ENCODE measurements around the gene FZD1. TPM values are rescaled to one million over a fixed set of nuclear protein-coding genes. Genes with fewer than 3 reads are reported as not detected.

FZD1 gene
- total and polyA plus RNA-seq, 7 experiments from 2014 or later, result 0.24 to 3.4 (median 0.64) TPM

- no peaks in the 10 kb centered on the region for H3K36me3 ChIP-seq (ENCODE audit: control insufficient read depth in 2 of 3, insufficient read depth in 3 of 3, low read length in 3 of 3)
- Mint-ChIP-seq H3K36me3 (no peaks in the 10 kb centered on the region), H3K27me3 (peaks cover 7 to 13% (median 12%) of the 10 kb centered on the region in 5 donors), H3K27ac (peak overlapping the region in 1 of 9 donors; percentile 45), H3K4me1 (no peaks in the 10 kb centered on the region), H3K4me3 (no peak overlapping the region), H3K9me3 (peaks cover 0 to 1% (median 0%) of the 10 kb centered on the region in 11 donors)
- ATAC-seq (no peak), DNase-seq (no peak)
- POLR2A ChIA-PET, result no interaction called here
- no peaks in the 10 kb centered on the region for H3K4me1 ChIP-seq (ENCODE audit: control insufficient read depth in 2 of 2, insufficient read depth in 2 of 2, low read length in 2 of 2)
- H3K27ac ChIP-seq (ENCODE audit: low read depth, low read length), result no peak overlapping the region
- no peak overlapping the region for H3K4me3 ChIP-seq (ENCODE audit: low read length)
- CTCF ChIA-PET, result no interaction called here
- no peaks in the 10 kb centered on the region for H3K9me3 ChIP-seq (ENCODE audit: control insufficient read depth in 2 of 3, low read length in 3 of 3)
- no peaks in the 10 kb centered on the region for H3K27me3 ChIP-seq (ENCODE audit: control insufficient read depth in 2 of 2, insufficient read depth in 2 of 2, low read length in 2 of 2)
- intact Hi-C loops (cut with micrococcal nuclease), result no loop called here
These were observed 28.9 kb downstream of the FZD1 start for GRCh38 chr7:91293136-91293535.

- H3K4me1 Mint-ChIP-seq, result no peaks in the 10 kb centered on the region
- peaks cover 0 to 1% (median 0%) of the 10 kb centered on the region in 11 donors for H3K9me3 Mint-ChIP-seq
- no peak overlapping the region for H3K27ac ChIP-seq (ENCODE audit: low read depth, low read length)
- H3K27ac Mint-ChIP-seq, result no peak overlapping the region
- no peak for ATAC-seq
- no peak for DNase-seq
- no peaks in the 10 kb centered on the region for H3K27me3 ChIP-seq (ENCODE audit: control insufficient read depth in 2 of 2, insufficient read depth in 2 of 2, low read length in 2 of 2)
- intact Hi-C loops (cut with micrococcal nuclease), result no loop called here
- H3K4me3 Mint-ChIP-seq, result no peak overlapping the region
- H3K4me3 ChIP-seq (ENCODE audit: low read length), result no peak overlapping the region
- peaks cover 7 to 13% (median 10%) of the 10 kb centered on the region in 5 donors for H3K27me3 Mint-ChIP-seq
- H3K9me3 ChIP-seq (ENCODE audit: control insufficient read depth in 2 of 3, low read length in 3 of 3), result no peaks in the 10 kb centered on the region
- no peaks in the 10 kb centered on the region for H3K36me3 Mint-ChIP-seq
- H3K4me1 ChIP-seq (ENCODE audit: control insufficient read depth in 2 of 2, insufficient read depth in 2 of 2, low read length in 2 of 2), result no peaks in the 10 kb centered on the region
- CTCF ChIA-PET, result no interaction called here
- no peaks in the 10 kb centered on the region for H3K36me3 ChIP-seq (ENCODE audit: control insufficient read depth in 2 of 3, insufficient read depth in 3 of 3, low read length in 3 of 3)
- POLR2A ChIA-PET, result no interaction called here
These were observed 29.6 kb downstream of the FZD1 start for GRCh38 chr7:91293840-91294239.

- Mint-ChIP-seq H3K36me3 (no peaks in the 10 kb centered on the region), H3K4me3 (no peak overlapping the region), H3K9me3 (peaks cover 0 to 1% (median 0%) of the 10 kb centered on the region in 11 donors), H3K27ac (no peak overlapping the region), H3K27me3 (peaks cover 7 to 13% (median 10%) of the 10 kb centered on the region in 5 donors), H3K4me1 (no peaks in the 10 kb centered on the region)
- Histone ChIP-seq H3K36me3 (ENCODE audit: control insufficient read depth in 2 of 3, insufficient read depth in 3 of 3, low read length in 3 of 3) (no peaks in the 10 kb centered on the region), H3K27me3 (ENCODE audit: control insufficient read depth in 2 of 2, insufficient read depth in 2 of 2, low read length in 2 of 2) (no peaks in the 10 kb centered on the region), H3K27ac (ENCODE audit: low read depth, low read length) (no peak overlapping the region), H3K9me3 (ENCODE audit: control insufficient read depth in 2 of 3, low read length in 3 of 3) (no peaks in the 10 kb centered on the region), H3K4me1 (ENCODE audit: control insufficient read depth in 2 of 2, insufficient read depth in 2 of 2, low read length in 2 of 2) (no peaks in the 10 kb centered on the region), H3K4me3 (ENCODE audit: low read length) (no peak overlapping the region)
- ATAC-seq, result no peak
- ChIA-PET POLR2A (no interaction called here), CTCF (no interaction called here)
- no peak for DNase-seq
- intact Hi-C loops (cut with micrococcal nuclease), result no loop called here
These were observed 30.5 kb downstream of the FZD1 start for GRCh38 chr7:91294639-91295220.

- intact Hi-C loops (cut with micrococcal nuclease), result no loop called here
- Histone ChIP-seq H3K4me1 (ENCODE audit: control insufficient read depth in 2 of 2, insufficient read depth in 2 of 2, low read length in 2 of 2) (no peaks in the 10 kb centered on the region), H3K4me3 (ENCODE audit: low read length) (no peak overlapping the region), H3K27me3 (ENCODE audit: control insufficient read depth in 2 of 2, insufficient read depth in 2 of 2, low read length in 2 of 2) (no peaks in the 10 kb centered on the region), H3K9me3 (ENCODE audit: control insufficient read depth in 2 of 3, low read length in 3 of 3) (no peaks in the 10 kb centered on the region), H3K36me3 (ENCODE audit: control insufficient read depth in 2 of 3, insufficient read depth in 3 of 3, low read length in 3 of 3) (no peaks in the 10 kb centered on the region), H3K27ac (ENCODE audit: low read depth, low read length) (no peak overlapping the region)
- CTCF ChIA-PET, result no interaction called here
- no peaks in the 10 kb centered on the region for H3K36me3 Mint-ChIP-seq
- POLR2A ChIA-PET, result no interaction called here
- peaks cover 0 to 1% (median 0%) of the 10 kb centered on the region in 11 donors for H3K9me3 Mint-ChIP-seq
- no peak for ATAC-seq
- H3K27me3 Mint-ChIP-seq, result peaks cover 7 to 13% (median 10%) of the 10 kb centered on the region in 5 donors
- DNase-seq, result no peak
- no peaks in the 10 kb centered on the region for H3K4me1 Mint-ChIP-seq
- H3K27ac Mint-ChIP-seq, result no peak overlapping the region
- H3K4me3 Mint-ChIP-seq, result no peak overlapping the region
These were observed 31.3 kb downstream of the FZD1 start for GRCh38 chr7:91295576-91295975.

DNA sequence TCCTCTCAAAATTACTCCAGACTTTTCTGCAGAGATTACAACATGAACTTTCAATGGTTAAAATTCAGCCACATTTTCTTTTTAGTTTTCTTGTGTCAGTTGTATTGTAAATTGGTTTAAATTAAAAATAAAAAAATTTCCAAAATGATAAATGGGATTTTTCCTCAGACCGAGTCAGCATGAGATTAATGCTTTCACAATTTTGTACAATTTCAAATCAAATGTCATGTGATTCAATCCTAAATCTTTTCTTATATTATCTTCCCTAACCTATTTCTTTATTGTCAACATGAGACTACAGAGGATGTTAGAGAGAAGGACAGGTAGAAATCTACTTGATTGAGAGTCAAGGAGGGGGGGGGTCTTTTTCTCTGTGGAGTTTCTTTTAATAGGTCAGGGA is 33.7 kb downstream of the FZD1 start:
- ATAC-seq, result no peak
- Mint-ChIP-seq H3K4me3 (no peak overlapping the region), H3K4me1 (no peaks in the 10 kb centered on the region), H3K36me3 (no peaks in the 10 kb centered on the region), H3K27me3 (peaks cover 6 to 10% (median 8%) of the 10 kb centered on the region in 5 donors), H3K27ac (no peak overlapping the region), H3K9me3 (no peaks in the 10 kb centered on the region)
- CTCF ChIA-PET, result no interaction called here
- Histone ChIP-seq H3K27ac (ENCODE audit: low read depth, low read length) (no peak overlapping the region), H3K27me3 (ENCODE audit: control insufficient read depth in 2 of 2, insufficient read depth in 2 of 2, low read length in 2 of 2) (no peaks in the 10 kb centered on the region), H3K4me3 (ENCODE audit: low read length) (no peak overlapping the region), H3K9me3 (ENCODE audit: control insufficient read depth in 2 of 3, low read length in 3 of 3) (no peaks in the 10 kb centered on the region), H3K36me3 (ENCODE audit: control insufficient read depth in 2 of 3, insufficient read depth in 3 of 3, low read length in 3 of 3) (no peaks in the 10 kb centered on the region), H3K4me1 (ENCODE audit: control insufficient read depth in 2 of 2, insufficient read depth in 2 of 2, low read length in 2 of 2) (no peaks in the 10 kb centered on the region)
- POLR2A ChIA-PET, result no interaction called here
- DNase-seq, result no peak
- intact Hi-C loops (cut with micrococcal nuclease), result no loop called here

- no peak overlapping the region for H3K4me3 ChIP-seq (ENCODE audit: low read length)
- CTCF ChIA-PET, result no interaction called here
- H3K9me3 Mint-ChIP-seq, result no peaks in the 10 kb centered on the region
These were observed 35.9 kb downstream of the FZD1 start for GRCh38 chr7:91299952-91300775.

DNA sequence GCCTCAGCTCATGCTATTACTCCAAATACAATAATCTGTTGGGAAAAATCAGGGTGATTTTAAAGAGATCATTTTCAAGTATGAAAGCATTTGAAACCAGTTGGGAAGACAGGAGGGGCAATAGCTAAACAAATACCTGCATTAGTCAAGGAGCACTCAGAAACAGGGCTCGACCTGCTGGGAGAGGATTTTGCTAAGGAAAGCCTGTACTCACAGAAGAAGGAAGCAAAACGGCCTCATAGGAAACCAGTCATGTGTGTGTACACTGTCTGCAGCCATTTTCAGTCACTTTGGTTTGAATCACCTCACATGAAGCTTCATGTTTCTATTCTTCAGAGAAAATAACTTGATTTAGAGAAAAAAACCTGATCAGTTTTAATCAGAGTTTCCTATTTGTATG is 38.6 kb downstream of the FZD1 start:
- CTCF ChIA-PET, result no interaction called here
- H3K36me3 ChIP-seq (ENCODE audit: control insufficient read depth in 2 of 3, insufficient read depth in 3 of 3, low read length in 3 of 3), result no peaks in the 10 kb centered on the region
- H3K27ac ChIP-seq (ENCODE audit: low read depth, low read length), result no peak overlapping the region

More at GRCh38 chr7:91299952-91300775, 35.9 kb downstream of the FZD1 start:
- H3K4me1 Mint-ChIP-seq, result no peaks in the 10 kb centered on the region
- Histone ChIP-seq H3K27ac (ENCODE audit: low read depth, low read length) (no peak overlapping the region), H3K4me1 (ENCODE audit: control insufficient read depth in 2 of 2, insufficient read depth in 2 of 2, low read length in 2 of 2) (no peaks in the 10 kb centered on the region), H3K9me3 (ENCODE audit: control insufficient read depth in 2 of 3, low read length in 3 of 3) (no peaks in the 10 kb centered on the region), H3K27me3 (ENCODE audit: control insufficient read depth in 2 of 2, insufficient read depth in 2 of 2, low read length in 2 of 2) (no peaks in the 10 kb centered on the region), H3K36me3 (ENCODE audit: control insufficient read depth in 2 of 3, insufficient read depth in 3 of 3, low read length in 3 of 3) (no peaks in the 10 kb centered on the region)
- peak; percentile 74 for ATAC-seq
- intact Hi-C loops (cut with micrococcal nuclease), result no loop called here
- no peak overlapping the region for H3K27ac Mint-ChIP-seq
- H3K4me3 Mint-ChIP-seq, result no peak overlapping the region
- peaks cover 0 to 4% (median 2%) of the 10 kb centered on the region in 5 donors for H3K27me3 Mint-ChIP-seq
- POLR2A ChIA-PET, result no interaction called here
- H3K36me3 Mint-ChIP-seq, result no peaks in the 10 kb centered on the region
- DNase-seq, result no peak

More for the DNA sequence above, 38.6 kb downstream of the FZD1 start:
- H3K4me3 Mint-ChIP-seq, result no peak overlapping the region
- H3K27me3 ChIP-seq (ENCODE audit: control insufficient read depth in 2 of 2, insufficient read depth in 2 of 2, low read length in 2 of 2), result no peaks in the 10 kb centered on the region
- intact Hi-C loops (cut with micrococcal nuclease), result no loop called here
- H3K27me3 Mint-ChIP-seq, result peaks cover 0 to 7% (median 4%) of the 10 kb centered on the region in 5 donors
- no peak overlapping the region for H3K27ac Mint-ChIP-seq
- H3K4me3 ChIP-seq (ENCODE audit: low read length), result no peak overlapping the region
- H3K36me3 Mint-ChIP-seq, result no peaks in the 10 kb centered on the region
- no peaks in the 10 kb centered on the region for H3K9me3 Mint-ChIP-seq
- ATAC-seq (no peak), DNase-seq (no peak)
- H3K9me3 ChIP-seq (ENCODE audit: control insufficient read depth in 2 of 3, low read length in 3 of 3), result no peaks in the 10 kb centered on the region
- no peaks in the 10 kb centered on the region for H3K4me1 ChIP-seq (ENCODE audit: control insufficient read depth in 2 of 2, insufficient read depth in 2 of 2, low read length in 2 of 2)
- no peaks in the 10 kb centered on the region for H3K4me1 Mint-ChIP-seq
- POLR2A ChIA-PET, result no interaction called here
